PC-9 (cell line): ENCODE data around the gene PKNOX2. TPM values are rescaled to one million over a fixed set of nuclear protein-coding genes. Genes with fewer than 3 reads are reported as not detected.

Experiments used
- BruUV-seq: library from RNA; stranded (reverse); fragments of 400-500 nt; replicated peaks from 2 replicates; lab custom pipeline; 2021; lab: Mats Ljungman, UMichigan
- CTCF ChIA-PET: fragments of 300-600 bp; sonication (Branson Sonifier 250); formaldehyde crosslinking; loops from one replicate; lab custom pipeline; 2022; ENCODE audit warnings: antibody characterized with exemption; lab: Charles Lee
- POLR2A ChIA-PET: fragments of 300-600 bp; sonication (Branson Sonifier 250); formaldehyde crosslinking; loops from one replicate; lab custom pipeline; 2022; ENCODE audit warnings: antibody characterized with exemption; ENCODE audit not compliant: unreplicated experiment; lab: Charles Lee
- DNase-seq, 2 experiments: peaks; one replicate each; pipeline versions ENCODE4 v3.0.0 to v3.0.0-alpha.2; 2015 to 2022; ENCODE audit warnings: mixed read lengths in 1 of 2
- H2AFZ ChIP-seq: fragments of 200-600 bp; sonication (generic); 2 replicates; pipeline ENCODE4 v1.8.1; 2017; ENCODE audit warnings: antibody characterized with exemption
- H3F3A ChIP-seq: fragments of 200-600 bp; sonication (generic); 2 replicates; pipeline ENCODE4 v1.8.1; 2017; ENCODE audit warnings: antibody characterized with exemption, mild to moderate bottlenecking, low read depth; ENCODE audit not compliant: insufficient read depth
- H3K27ac ChIP-seq: fragments of 200-600 bp; sonication (generic); 2 replicates; pipeline ENCODE4 v1.6.1; 2016; ENCODE audit warnings: mixed run types
- H3K27me3 ChIP-seq: fragments of 200-600 bp; sonication (generic); 2 replicates; pipeline ENCODE4 v1.6.1; 2016; ENCODE audit warnings: low read depth, mixed run types; ENCODE audit not compliant: insufficient read depth
- H3K36me3 ChIP-seq: fragments of 200-600 bp; sonication (generic); 2 replicates; pipeline ENCODE4 v1.6.1; 2016; ENCODE audit warnings: low read depth, mixed run types
- H3K4me1 ChIP-seq: fragments of 200-600 bp; sonication (generic); replicated peaks from 2 replicates; pipeline ENCODE4 v1.6.1; 2016; ENCODE audit warnings: mixed run types; ENCODE audit not compliant: insufficient read depth
- H3K4me2 ChIP-seq: fragments of 200-600 bp; sonication (generic); 2 replicates; pipeline ENCODE4 v1.6.1; 2017; ENCODE audit warnings: mixed run types
- H3K4me3 ChIP-seq: fragments of 200-600 bp; sonication (generic); 2 replicates; pipeline ENCODE4 v1.6.1; 2016; ENCODE audit warnings: mixed run types
- H3K79me2 ChIP-seq: fragments of 200-600 bp; sonication (generic); 2 replicates; pipeline ENCODE4 v1.6.1; 2017; ENCODE audit warnings: low read depth, mixed run types
- H3K9me2 ChIP-seq: fragments of 200-600 bp; sonication (generic); 2 replicates; pipeline ENCODE4 v1.8.1; 2017; ENCODE audit warnings: mild to moderate bottlenecking; ENCODE audit not compliant: insufficient read depth
- H3K9me3 ChIP-seq: fragments of 200-600 bp; sonication (generic); 2 replicates; pipeline ENCODE4 v1.8.1; 2016; ENCODE audit warnings: low read depth; ENCODE audit not compliant: insufficient read depth
- H4K20me1 ChIP-seq: fragments of 200-600 bp; sonication (generic); 2 replicates; pipeline ENCODE4 v1.8.1; 2017; ENCODE audit not compliant: insufficient read depth
- CTCF ChIP-seq: fragments of 200-600 bp; sonication (generic); conservative IDR thresholded peaks from 2 replicates; pipeline ENCODE4 v1.6.1; 2017; ENCODE audit warnings: mixed run types, antibody characterized with exemption, mild to moderate bottlenecking, moderate library complexity
- EZH2 ChIP-seq: fragments of 200-600 bp; sonication (generic); IDR thresholded peaks from 2 replicates; pipeline ENCODE4 v1.8.0; 2017; ENCODE audit warnings: antibody characterized with exemption, low read depth
- intact Hi-C: fragments of 100-400 bp; cut with micrococcal nuclease; formaldehyde crosslinking; loops from one replicate; pipeline ENCODE4 v1.10.0; 2022; ENCODE audit not compliant: unreplicated experiment
- total RNA-seq: library from RNA; stranded (reverse); gene quantifications from 2 replicates; pipeline ENCODE4 v1.2.3, GENCODE V29; 2021

Gene PKNOX2
- total RNA-seq, 1 experiment from 2014 or later: not detected

DNA sequence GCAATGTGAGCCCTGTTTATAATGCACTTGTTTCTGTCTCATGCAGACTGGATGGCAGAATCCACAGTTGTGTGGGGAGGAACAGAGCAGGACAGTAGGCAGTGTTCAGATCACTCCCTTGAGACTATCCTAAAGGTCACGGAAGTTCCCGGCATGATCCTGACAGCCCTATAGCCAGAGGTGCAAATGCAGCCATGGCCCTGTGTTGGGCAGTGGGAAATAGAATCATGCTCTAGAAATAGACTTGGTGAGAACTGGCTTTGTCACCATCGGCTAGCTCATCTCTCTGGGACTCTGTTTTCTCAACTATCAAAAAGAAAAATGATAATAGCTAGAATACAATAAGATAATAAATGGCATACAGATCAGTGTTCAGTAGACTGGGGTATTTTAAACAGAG is 208.4 kb downstream of the PKNOX2 start:
- Histone ChIP-seq H3K36me3 (no peaks in the 10 kb centered on the region), H3K9me3 (no peaks in the 10 kb centered on the region), H3K79me2 (no peaks in the 10 kb centered on the region), H3F3A (no peaks in the 10 kb centered on the region), H3K4me3 (no peak overlapping the region), H3K9me2 (no peaks in the 10 kb centered on the region), H4K20me1 (no peaks in the 10 kb centered on the region), H3K27ac (no peak overlapping the region), H3K4me2 (no peak overlapping the region), H3K4me1 (no peaks in the 10 kb centered on the region), H3K27me3 (peaks cover 92% of the 10 kb centered on the region), H2AFZ (no peak overlapping the region)
- ChIA-PET CTCF (no interaction called here), POLR2A (no interaction called here)
- BruUV-seq: no TSS peak
- intact Hi-C loops: no loop called here
- no peak for TF ChIP-seq EZH2
- no peak for TF ChIP-seq CTCF
- DNase-seq: no peak

GRCh38 chr11:125373426-125374391 is 209.2 kb downstream of the PKNOX2 start:
- Histone ChIP-seq H3K27ac (no peak overlapping the region), H3K27me3 (peaks cover 93% of the 10 kb centered on the region), H3K4me3 (no peak overlapping the region), H4K20me1 (no peaks in the 10 kb centered on the region), H3K79me2 (no peaks in the 10 kb centered on the region), H3F3A (no peaks in the 10 kb centered on the region), H3K36me3 (no peaks in the 10 kb centered on the region), H2AFZ (no peak overlapping the region), H3K9me3 (no peaks in the 10 kb centered on the region), H3K4me1 (no peaks in the 10 kb centered on the region), H3K9me2 (no peaks in the 10 kb centered on the region), H3K4me2 (no peak overlapping the region)
- no peak for TF ChIP-seq EZH2
- no peak for TF ChIP-seq CTCF
- intact Hi-C loops: no loop called here
- no peak for DNase-seq
- no TSS peak for BruUV-seq
- CTCF ChIA-PET: no interaction called here
- POLR2A ChIA-PET: no interaction called here

DNA sequence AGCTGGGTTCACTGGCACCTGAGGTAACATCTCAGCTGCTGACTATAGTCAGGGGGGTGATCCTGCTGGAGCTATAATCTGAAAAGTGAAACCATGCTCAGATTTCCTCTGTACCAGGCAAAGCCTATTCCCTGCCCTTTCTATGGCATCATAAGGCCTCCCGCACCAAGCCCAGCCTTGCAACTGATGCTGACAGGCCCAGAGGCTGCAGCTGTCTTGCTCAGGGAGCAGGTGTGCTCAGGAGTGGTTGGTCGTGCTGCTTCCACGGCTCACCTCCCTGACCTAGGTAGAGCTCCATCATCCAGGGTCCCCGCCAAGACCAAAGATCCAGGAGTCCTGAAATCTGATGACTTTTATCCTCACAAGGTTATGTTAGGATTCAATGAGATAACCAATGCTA is 209.8 kb downstream of the PKNOX2 start:
- TF ChIP-seq CTCF: no peak
- TF ChIP-seq EZH2: no peak
- no peaks in the 10 kb centered on the region for H4K20me1 ChIP-seq
- no peaks in the 10 kb centered on the region for H3K4me1 ChIP-seq
- ChIA-PET POLR2A (no interaction called here), CTCF (no interaction called here)
- no peaks in the 10 kb centered on the region for H3F3A ChIP-seq
- H3K4me3 ChIP-seq: no peak overlapping the region
- no peak overlapping the region for H3K27ac ChIP-seq
- no peak for DNase-seq
- H2AFZ ChIP-seq: no peak overlapping the region
- intact Hi-C loops: no loop called here
- H3K79me2 ChIP-seq: no peaks in the 10 kb centered on the region
- H3K4me2 ChIP-seq: no peak overlapping the region
- no TSS peak for BruUV-seq
- peaks cover 96% of the 10 kb centered on the region for H3K27me3 ChIP-seq
- H3K36me3 ChIP-seq: no peaks in the 10 kb centered on the region
- no peaks in the 10 kb centered on the region for H3K9me2 ChIP-seq
- no peaks in the 10 kb centered on the region for H3K9me3 ChIP-seq
